Prostate gland (tissue), 2 donors: ENCODE measurements around the gene PLSCR2. TPM values are rescaled to one million over a fixed set of nuclear protein-coding genes. Genes with fewer than 3 reads are reported as not detected.
A peak's percentile ranks its signal among the peaks of the same experiment; 100 is the strongest.

Experiments used
- DNase-seq: peaks from one replicate; pipeline ENCODE4 v3.0.0-alpha.2; 2019; ENCODE audit warnings: low spot score
- H3K27ac ChIP-seq, 2 donors: fragments of 200-600 bp; sonication (generic); 2 replicates each; pipeline ENCODE4 v1.5.1; 2017 to 2019
- H3K27me3 ChIP-seq: fragments of 200-600 bp; sonication (generic); replicated peaks from 2 replicates; pipeline ENCODE4 v1.5.1; 2019; ENCODE audit not compliant: insufficient read depth
- H3K36me3 ChIP-seq, 2 donors: fragments of 200-600 bp; sonication (generic); 1 replicate in 1 of 2; 2 replicates in 1 of 2; pipeline versions ENCODE4 v1.5.1 to v1.8.1; 2017 to 2019
- H3K4me1 ChIP-seq: fragments of 200-600 bp; sonication (generic); replicated peaks from 2 replicates; pipeline ENCODE4 v1.5.1; 2019
- H3K4me3 ChIP-seq, 2 donors: fragments of 200-600 bp; sonication (generic); 2 replicates each; pipeline ENCODE4 v1.5.1; 2017 to 2019
- H3K9me3 ChIP-seq: fragments of 200-600 bp; sonication (generic); 2 replicates; pipeline ENCODE4 v1.5.1; 2017
- POLR2A ChIP-seq: fragments of 450-650 bp; IDR thresholded peaks from one replicate; pipeline ENCODE4 v1.6.1; 2016; ENCODE audit warnings: antibody characterized with exemption, mild to moderate bottlenecking
- POLR2AphosphoS5 ChIP-seq: sonication (generic); formaldehyde crosslinking; IDR thresholded peaks from one replicate; pipeline ENCODE4 v1.6.1; 2017; ENCODE audit warnings: antibody characterized with exemption
- WGBS: methylation state at CpG from one replicate; pipeline ENCODE4 v1.1.5; 2018; 5-methylcytosine and 5-hydroxymethylcytosine counted together
- intact Hi-C: fragments of 100-400 bp; cut with DNase I; formaldehyde crosslinking; loops from one replicate; pipeline ENCODE4 v1.14.2; 2022
- total RNA-seq, 2 donors: library from RNA; depleted of rRNA; stranded (reverse); fragments of >200 nt; gene quantifications; one replicate each; pipeline ENCODE4 v1.1.0, GENCODE V29; 2016
- TF ChIP-seq, protein P1 (sequence below), 4 experiments: fragments of 200-600 bp in 2 of 4; fragments of 450-650 bp in 2 of 4; sonication (generic) in 2 of 4; IDR thresholded peaks; 1 replicate in 3 of 4; 2 replicates in 1 of 4; pipeline ENCODE4 v1.5.1; 2016 to 2019; ENCODE audit warnings: antibody characterized with exemption in 4 of 4, mild to moderate bottlenecking in 2 of 4, moderate library complexity in 2 of 4

Gene PLSCR2
- total RNA-seq, 2 donors from 2014 or later, result 0.51 TPM; not detected in 1

DNA sequence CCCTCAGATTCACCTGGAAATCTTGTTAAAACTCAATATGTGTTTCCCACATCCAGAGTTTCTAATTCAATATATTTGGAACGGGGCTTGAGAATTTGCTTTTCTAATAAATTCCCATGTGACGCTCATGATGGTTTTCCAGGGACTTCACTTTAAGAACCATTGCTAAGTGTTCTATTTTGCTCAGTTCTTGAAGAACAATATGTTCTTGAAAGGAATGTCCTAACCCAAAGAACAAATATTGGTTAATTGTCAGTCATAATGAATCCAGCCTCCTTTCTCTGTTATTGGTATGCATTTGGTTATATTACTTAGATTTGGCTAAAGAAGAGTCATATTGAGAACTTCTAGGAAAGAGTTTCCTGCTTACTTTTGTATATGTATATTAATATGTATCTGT, 4.4 kb upstream of the PLSCR2 start:
- no peaks in the 10 kb centered on the region for H3K4me1 ChIP-seq
- intact Hi-C loops, result no loop called here
- TF ChIP-seq POLR2AphosphoS5 (peak; percentile 13), POLR2A (no peak)
- TF ChIP-seq, protein P1, sequence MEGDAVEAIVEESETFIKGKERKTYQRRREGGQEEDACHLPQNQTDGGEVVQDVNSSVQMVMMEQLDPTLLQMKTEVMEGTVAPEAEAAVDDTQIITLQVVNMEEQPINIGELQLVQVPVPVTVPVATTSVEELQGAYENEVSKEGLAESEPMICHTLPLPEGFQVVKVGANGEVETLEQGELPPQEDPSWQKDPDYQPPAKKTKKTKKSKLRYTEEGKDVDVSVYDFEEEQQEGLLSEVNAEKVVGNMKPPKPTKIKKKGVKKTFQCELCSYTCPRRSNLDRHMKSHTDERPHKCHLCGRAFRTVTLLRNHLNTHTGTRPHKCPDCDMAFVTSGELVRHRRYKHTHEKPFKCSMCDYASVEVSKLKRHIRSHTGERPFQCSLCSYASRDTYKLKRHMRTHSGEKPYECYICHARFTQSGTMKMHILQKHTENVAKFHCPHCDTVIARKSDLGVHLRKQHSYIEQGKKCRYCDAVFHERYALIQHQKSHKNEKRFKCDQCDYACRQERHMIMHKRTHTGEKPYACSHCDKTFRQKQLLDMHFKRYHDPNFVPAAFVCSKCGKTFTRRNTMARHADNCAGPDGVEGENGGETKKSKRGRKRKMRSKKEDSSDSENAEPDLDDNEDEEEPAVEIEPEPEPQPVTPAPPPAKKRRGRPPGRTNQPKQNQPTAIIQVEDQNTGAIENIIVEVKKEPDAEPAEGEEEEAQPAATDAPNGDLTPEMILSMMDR (IDR thresholded peaks at IDR 0.05), result no peak
- peak overlapping the region; percentile 22 to 55 for H3K27ac ChIP-seq
- DNase-seq, result no peak
- WGBS, result 51% methylated on average over 2 of the region's 2 CpGs
- no peaks in the 10 kb centered on the region for H3K36me3 ChIP-seq
- H3K9me3 ChIP-seq, result no peaks in the 10 kb centered on the region
- no peak overlapping the region for H3K4me3 ChIP-seq
- H3K27me3 ChIP-seq, result no peaks in the 10 kb centered on the region

DNA sequence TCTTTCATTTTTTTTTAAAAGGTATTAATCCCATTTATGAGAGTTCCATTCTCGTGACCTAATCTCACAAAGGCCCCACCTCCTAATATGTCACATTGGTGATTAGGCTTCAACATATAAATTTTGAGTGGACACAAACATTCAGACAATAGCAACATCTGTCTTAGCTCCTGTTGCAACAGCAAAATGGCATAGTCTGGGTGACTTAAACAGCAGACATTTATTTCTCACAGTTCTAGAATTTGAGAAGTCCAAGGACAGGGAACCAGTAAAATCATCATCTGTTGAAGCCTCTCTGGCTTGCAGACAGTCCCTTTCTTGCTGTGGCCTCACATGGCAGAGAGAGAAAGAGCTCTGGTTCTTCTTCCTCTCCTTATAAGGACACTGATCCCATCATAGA, 3.2 kb upstream of the PLSCR2 start:
- intact Hi-C loops, result no loop called here
- H3K4me1 ChIP-seq, result no peaks in the 10 kb centered on the region
- DNase-seq, result no peak
- H3K27ac ChIP-seq, result peak overlapping the region; percentile 13 to 55
- no peaks in the 10 kb centered on the region for H3K27me3 ChIP-seq
- TF ChIP-seq, protein P1 (IDR thresholded peaks at IDR 0.05), result no peak
- TF ChIP-seq POLR2A (no peak), POLR2AphosphoS5 (peak; percentile 6)
- no peaks in the 10 kb centered on the region for H3K9me3 ChIP-seq
- H3K4me3 ChIP-seq, result no peak overlapping the region
- H3K36me3 ChIP-seq, result no peaks in the 10 kb centered on the region
- 39% methylated on average over 1 of the region's 1 CpG for WGBS

DNA sequence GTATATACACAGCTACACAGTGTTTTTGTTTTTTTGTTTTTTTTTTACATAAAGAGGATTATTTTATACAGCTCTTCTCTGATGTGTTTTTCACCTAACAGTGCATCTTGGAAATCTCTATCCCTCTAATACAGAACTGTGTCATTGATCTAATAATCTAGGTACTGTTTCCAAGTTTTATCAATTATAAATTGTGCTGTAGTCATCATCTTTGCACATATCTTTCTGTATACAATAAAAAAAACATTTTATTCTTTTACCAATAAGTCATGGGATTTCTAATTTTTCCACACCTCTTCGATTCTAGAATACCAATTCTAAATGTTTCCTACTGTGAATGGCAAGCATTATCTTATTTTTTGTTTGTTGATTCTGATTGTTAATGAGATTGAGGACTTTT, 1.7 kb upstream of the PLSCR2 start:
- Histone ChIP-seq H3K27me3 (no peaks in the 10 kb centered on the region), H3K36me3 (no peaks in the 10 kb centered on the region), H3K4me3 (no peak overlapping the region), H3K9me3 (no peaks in the 10 kb centered on the region), H3K27ac (no peak overlapping the region), H3K4me1 (no peaks in the 10 kb centered on the region)
- intact Hi-C loops, result no loop called here
- 94% methylated on average over 1 of the region's 1 CpG for WGBS
- TF ChIP-seq POLR2A, result no peak
- TF ChIP-seq, protein P1 (IDR thresholded peaks at IDR 0.05), result no peak
- TF ChIP-seq POLR2AphosphoS5, result no peak
- no peak for DNase-seq

DNA sequence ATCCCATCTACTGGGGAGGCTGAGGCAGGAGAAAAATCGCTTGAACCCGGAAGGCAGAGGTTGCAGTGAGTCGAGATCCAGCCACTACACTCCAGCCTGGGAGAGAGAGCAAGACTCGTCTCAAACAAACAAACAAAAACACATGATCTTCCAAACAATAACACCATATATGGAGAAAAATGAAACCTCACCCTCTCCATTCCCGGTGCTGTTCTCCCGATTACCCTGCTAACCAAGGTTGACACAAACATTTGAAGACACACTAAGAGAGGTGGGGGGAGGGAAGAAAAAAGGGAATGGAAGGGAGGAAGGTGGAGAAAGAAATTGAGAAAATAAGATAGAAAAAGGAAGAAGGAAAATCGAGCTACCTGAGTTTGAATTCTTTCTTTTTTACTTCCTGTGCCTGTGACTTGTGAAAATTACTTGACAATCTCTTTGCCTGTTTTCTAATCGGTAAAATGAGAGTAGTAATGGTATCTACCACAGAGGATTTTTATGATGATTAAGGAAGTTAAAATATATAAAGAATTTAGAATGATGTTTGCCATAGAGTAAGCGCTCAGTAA, 1.1 kb upstream of the PLSCR2 start:
- H3K36me3 ChIP-seq, result no peaks in the 10 kb centered on the region
- peak overlapping the region in 1 of 2 donors; percentile 82 for H3K27ac ChIP-seq
- H3K4me3 ChIP-seq, result no peak overlapping the region
- no peaks in the 10 kb centered on the region for H3K27me3 ChIP-seq
- 81% methylated on average over 9 of the region's 9 CpGs for whole genome bisulfite sequencing
- H3K9me3 ChIP-seq, result no peaks in the 10 kb centered on the region
- no peak for DNase-seq
- intact Hi-C loops, result no loop called here
- TF ChIP-seq POLR2AphosphoS5 (no peak), POLR2A (no peak)
- TF ChIP-seq, protein P1 (IDR thresholded peaks at IDR 0.05), result no peak
- H3K4me1 ChIP-seq, result no peaks in the 10 kb centered on the region

DNA sequence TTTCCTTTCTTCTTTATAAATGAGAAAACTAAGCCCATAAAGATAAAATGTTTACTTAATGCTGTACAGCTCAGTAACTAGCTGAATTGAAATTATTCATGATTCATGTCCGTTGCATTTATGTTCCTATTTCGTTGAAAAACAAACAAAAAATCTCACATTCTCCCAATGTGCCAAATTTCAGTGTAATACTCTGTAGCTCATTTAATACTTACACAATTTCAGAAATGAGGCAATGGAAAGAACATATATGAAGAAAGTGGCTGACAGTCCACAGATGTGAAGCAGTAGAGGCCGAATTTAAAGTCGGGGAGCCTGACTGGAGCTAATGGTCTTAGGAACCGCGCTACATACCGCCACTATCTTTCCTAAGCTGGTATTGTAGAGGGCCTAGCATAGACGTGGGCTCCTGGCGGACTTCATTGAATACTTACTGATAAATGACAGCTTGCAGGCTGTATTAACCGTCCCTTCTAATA, 651 bp downstream of the PLSCR2 start:
- TF ChIP-seq POLR2AphosphoS5, result no peak
- no peak for TF ChIP-seq POLR2A
- Histone ChIP-seq H3K27ac (peak overlapping the region; percentile 80 to 82), H3K27me3 (no peaks in the 10 kb centered on the region), H3K4me1 (no peaks in the 10 kb centered on the region), H3K9me3 (no peaks in the 10 kb centered on the region), H3K36me3 (no peaks in the 10 kb centered on the region), H3K4me3 (peak overlapping the region in 1 of 2 donors; percentile 42)
- WGBS, result 62% methylated on average over 10 of the region's 10 CpGs
- intact Hi-C loops, result no loop called here
- DNase-seq, result no peak
